UCSD-AML1 (cell line): Measurements from ENCODE around the gene IQSEC3.
"Not testable (repeated sequence)": the region's sequence is repeated elsewhere in the genome, so short reads cannot be mapped to it uniquely, and the experiment has no call there.

Experiments used
- DNase-seq: peaks from one replicate; lab custom pipeline; 2025; ENCODE audit not compliant: unreplicated experiment; lab: John Stamatoyannopoulos, UW

IQSEC3 gene

DNA sequence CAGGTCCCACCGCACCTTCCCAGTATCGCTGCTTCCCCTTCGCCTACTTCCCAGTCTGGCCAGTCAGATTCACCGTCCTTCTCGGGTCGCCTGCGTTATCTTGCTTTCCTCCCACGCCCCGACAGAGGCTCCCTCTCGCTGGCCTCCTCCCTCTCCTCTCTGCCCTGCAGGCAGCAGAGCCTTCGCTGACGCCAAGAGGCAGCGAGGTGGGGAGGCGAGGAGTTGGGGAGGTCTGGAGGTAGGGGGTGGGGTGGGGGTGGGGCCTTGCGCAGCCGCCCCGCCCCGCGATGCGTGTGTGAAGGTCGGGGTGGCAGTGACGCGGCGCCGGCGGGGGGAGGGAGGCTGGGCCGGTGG lies at the start of gene IQSEC3:
IQSEC3 (plus strand) TSS at position 340 of the 354 bp plus-strand sequence. CDS start 116 bp downstream, outside the sequence.
- DNase-seq = not testable (repeated sequence)

DNA sequence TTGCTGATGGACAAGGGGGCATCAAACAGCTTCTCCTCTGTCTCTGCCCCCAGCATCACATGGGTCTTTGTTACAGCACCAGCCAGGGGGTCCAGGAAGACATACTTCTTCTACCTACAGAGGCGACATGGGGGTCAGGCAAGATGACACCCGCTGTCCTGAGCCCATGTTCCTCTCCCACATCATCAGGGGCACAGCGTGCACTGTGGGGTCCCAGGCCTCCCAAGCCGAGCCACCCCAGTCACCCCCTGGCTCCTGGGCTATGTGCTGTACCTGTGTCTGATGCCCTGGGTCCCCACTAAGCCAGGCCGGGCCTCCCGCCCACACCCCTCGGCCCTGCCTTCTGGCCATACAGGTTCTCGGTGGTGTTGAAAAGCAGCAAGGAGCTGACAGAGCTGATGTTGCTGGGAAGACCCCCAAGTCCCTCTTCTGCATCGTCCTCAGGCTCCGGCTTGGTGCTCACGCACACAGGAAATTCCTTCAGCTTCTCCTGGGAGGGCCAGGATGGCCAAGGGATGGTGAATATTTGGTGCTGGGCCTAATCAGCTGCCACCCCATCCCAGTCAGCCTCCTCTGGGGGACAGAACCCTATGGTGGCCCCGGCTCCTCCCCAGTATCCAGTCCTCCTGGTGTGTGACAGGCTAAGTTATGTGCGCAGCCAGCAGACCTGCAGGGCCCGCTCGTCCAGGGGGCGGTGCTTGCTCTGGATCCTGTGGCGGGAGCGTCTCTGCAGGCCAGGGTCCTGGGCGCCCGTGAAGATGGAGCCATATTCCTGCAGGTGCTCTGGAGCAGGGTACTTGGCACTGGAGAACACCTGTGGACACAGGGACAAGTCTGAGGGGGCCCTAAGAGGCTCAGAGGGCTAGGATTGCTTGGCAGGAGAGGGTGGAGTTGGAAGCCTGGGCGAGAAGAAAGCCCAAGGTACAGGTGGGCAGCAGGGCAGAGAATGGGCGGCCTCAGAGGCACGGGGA lies 48.9 kb upstream of the IQSEC3 start:
- not testable (repeated sequence) for DNase-seq

DNA sequence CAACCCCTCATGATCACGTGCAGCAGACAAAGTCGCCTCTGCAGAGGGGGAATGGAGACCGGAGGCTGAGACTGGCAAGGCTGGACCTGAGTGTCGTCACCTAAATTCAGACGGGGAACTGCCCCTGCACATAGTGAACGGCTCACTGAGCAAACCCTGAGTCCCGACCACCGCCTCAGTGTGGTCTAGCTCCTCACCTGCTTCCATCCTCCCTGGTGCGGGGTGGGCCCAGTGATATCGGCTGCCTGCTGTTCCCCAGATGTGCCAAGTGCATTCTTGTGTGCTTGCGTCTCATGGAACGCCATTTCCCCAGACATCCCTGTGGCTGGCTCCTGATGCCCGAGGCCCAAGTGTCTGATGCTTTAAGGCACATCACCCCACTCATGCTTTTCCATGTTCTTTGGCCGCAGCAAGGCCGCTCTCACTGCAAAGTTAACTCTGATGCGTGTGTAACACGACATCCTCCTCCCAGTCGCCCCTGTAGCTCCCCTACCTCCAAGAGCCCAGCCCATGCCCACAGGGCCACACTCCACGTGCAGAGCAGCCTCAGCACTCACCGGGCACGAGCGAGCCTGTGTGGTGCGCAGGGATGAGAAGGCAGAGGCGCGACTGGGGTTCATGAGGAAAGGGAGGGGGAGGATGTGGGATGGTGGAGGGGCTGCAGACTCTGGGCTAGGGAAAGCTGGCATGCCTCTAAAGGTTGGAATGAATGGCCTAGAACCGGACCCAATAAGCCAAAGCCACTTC lies 47.6 kb upstream of the IQSEC3 start:
- not testable (repeated sequence) for DNase-seq

DNA sequence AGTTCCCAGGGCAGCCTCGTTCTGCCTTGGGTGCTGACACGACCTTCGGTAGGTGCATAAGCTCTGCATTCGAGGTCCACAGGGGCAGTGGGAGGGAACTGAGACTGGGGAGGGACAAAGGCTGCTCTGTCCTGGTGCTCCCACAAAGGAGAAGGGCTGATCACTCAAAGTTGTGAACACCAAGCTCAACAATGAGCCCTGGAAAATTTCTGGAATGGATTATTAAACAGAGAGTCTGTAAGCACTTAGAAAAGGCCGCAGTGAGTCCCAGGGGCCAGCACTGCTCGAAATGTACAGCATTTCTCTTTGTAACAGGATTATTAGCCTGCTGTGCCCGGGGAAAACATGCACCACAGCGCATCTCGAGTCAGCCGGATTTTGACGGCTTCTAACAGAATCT lies 46.7 kb upstream of the IQSEC3 start:
- DNase-seq = not testable (repeated sequence)

DNA sequence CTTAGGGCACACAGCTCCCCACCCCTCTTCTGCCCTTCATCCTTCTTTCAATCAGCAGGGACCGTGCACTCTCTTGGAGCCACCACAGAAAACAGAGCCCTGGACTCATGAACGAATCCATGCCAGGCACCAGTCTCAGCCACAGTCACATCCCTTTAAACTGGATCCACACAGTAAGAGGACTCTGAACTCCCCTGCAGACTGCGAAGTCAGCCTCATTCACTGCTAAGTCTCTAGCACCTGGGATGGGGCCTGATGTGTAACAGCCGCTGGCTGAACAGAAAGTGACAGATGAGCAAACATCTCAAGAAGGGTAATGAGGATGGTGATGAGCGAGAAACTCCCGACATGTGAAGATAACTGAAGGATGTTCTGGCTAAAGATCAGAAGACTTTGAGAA lies 45.8 kb upstream of the IQSEC3 start:
- DNase-seq = no peak

DNA sequence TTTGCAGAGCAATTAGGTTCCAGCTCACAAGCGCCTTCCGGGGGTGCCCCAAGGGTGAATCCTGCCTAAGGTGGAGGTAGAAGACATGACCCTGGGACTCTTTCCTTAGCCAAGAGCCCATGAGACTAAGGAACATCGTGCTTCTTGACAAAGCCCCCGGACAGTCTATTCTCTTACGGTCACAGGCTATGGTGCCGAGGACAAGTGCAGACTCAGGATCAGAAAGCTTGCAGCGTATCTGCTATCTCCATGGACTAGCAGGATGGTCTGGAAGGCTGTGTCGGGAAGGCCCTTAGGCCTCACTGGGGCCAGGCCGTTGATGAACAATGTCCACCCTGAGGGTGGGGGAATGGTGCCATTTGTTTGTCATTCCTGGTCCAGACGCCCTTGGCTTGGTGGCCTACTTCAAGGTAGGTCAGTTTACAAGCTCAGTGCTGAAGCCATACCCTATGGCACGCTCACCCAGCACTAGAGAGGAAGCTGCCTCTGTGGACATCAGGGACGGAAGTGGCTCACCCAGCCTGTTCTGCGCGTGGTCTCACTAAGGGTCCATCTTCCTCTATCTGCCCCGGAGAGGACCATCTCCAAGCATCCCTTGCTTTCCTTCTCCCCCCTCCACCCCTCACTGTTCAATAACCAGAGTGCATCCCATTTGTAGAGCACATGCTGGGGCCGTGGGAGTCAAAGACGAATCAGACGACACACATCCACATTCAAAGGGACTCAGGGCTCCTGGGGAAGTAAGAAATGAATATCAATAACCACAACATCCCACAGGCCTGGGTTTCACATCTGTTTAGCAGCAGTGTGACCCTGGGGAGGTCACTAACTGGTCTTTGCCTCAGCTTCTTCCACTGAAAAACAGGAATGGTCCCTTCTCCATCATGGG lies 45.0 kb upstream of the IQSEC3 start:
- DNase-seq = no peak

DNA sequence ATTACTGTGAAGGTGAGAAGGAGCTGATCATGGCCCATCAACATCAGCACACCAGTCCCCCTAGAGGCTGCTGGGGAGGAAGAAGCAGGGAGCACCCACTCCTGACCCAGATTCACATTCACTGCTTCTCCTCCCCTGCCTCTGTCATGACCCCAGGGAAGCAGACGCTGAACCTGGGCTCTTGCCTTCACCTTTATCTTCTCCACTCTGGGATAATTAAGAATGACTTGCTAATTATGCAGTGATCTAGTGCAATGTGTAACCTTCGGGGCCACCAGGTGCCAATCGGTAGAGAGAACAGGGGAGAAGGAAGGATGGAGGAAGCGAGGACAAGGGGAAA lies 44.4 kb upstream of the IQSEC3 start:
- DNase-seq = no peak

DNA sequence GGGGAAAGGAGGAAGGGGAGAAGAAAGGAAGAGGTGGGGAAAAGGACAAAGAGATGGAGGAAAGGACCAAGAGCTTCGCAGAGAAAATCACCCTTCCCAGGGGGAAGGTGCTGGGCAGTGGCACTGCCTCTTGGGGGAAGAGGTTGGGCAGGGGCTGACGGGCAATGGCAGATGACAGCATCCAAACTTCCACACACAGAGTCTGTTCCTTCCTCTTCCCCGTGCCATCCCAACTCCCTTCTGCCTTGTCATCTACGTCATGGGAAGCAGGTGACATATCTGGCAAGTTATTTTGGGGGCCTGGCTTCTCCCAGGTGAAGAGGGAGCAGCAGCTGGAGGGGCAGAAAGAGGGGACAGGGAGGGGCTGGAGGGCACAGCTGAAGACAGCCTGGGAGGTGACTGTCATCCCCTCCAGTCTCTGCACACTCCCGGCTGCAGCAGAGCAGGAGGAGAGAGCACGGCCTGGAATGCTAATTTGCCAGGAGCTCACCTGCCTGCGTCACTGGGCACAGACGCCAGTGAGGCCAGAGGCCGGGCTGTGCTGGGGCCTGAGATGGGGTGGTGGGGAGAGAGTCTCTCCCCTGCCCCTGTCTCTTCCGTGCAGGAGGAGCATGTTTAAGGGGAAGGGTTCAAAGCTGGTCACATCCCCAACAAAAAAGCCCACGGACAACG lies 43.9 kb upstream of the IQSEC3 start:
- no peak for DNase-seq

DNA sequence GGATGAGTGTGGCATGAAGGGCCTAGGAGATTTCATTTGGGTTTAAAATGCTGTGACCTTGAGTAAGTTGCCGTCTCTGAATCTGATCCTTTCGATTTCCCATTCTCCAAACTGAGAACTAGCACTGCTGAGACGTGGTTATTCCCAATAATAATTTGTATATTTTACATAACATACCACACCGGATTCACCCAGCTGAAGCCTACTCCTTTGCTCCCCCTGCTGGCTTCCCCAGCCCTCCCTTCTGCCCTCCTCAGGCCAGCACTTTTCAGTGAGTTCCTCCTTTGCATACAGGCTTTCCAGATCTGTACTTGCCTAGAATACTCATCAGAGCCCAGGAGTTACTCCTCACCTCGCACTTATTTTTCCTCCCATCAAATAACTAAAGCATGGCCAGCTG lies 38.7 kb upstream of the IQSEC3 start:
- DNase-seq = not testable (repeated sequence)

DNA sequence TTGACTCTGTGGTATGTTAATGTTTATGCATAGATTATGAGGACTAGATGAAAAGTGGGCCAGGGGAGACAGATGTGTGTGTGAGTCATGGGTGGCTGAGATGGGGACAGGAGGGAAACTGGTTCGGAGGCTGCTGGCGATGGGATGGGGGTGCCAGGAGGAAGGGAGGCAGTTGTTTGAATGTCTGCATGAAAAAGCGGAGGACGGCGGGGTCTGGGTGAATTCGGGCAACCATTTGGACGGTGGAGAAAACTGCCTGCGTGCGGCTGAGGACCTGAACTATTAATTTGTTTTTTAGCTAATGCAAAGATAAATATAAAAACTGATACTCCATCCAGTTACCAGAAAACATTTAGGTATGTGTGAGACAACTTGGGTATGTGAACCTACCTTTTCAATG lies 27.8 kb upstream of the IQSEC3 start:
- not testable (repeated sequence) for DNase-seq

DNA sequence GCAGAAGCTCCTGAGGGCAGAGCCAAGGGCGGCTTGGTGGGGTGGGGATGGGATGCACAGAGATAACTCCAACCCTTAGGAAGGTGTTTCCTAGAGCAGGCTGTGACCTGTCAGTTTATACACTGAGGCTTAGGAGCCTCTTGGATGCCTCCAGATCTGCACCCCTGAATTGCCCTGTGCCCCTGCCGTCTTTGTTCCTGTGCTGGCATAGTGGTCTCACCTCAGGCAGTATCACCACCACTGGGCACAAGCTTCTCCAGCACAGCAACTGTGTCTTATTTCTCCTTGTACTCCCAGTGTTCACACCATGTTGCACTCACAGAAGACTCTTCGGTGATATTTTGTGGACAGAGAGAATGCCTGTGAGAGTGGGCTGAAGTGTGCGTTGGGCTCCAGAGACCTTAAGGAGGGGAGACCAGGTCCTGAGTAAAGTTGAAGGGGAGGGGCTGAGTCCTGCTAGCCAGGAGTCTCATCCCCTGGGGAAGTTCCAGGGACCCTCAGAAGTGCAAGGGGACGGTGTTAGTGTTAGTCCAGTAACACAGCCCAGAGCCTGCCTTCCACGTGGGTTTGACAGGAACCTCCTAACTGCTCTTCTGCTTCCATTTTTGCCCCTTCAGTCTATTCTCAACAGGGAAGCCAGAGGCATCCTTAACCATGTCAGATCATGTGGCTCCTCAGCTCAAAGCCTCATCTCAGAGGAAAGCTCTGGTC lies 26.9 kb upstream of the IQSEC3 start:
- not testable (repeated sequence) for DNase-seq

DNA sequence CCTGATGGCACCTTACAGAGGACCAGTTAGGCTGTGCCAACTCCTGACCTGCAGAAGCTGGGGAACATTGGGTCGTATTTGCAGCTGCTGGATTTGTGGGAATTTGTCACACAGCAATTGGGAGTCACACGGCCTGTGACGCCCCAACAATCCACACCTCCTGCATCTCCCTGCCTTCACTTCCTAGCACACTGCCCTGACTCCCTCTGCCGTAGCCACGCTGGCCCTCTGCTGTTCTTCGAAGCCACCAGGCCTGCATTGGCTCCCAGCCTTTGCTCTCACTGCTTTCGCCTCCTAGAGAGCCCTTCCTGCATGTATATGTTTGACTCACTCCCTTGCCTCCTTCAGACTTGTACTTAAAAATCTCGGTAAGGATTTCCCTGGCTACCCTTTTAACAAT lies 22.2 kb upstream of the IQSEC3 start:
- DNase-seq = not testable (repeated sequence)

DNA sequence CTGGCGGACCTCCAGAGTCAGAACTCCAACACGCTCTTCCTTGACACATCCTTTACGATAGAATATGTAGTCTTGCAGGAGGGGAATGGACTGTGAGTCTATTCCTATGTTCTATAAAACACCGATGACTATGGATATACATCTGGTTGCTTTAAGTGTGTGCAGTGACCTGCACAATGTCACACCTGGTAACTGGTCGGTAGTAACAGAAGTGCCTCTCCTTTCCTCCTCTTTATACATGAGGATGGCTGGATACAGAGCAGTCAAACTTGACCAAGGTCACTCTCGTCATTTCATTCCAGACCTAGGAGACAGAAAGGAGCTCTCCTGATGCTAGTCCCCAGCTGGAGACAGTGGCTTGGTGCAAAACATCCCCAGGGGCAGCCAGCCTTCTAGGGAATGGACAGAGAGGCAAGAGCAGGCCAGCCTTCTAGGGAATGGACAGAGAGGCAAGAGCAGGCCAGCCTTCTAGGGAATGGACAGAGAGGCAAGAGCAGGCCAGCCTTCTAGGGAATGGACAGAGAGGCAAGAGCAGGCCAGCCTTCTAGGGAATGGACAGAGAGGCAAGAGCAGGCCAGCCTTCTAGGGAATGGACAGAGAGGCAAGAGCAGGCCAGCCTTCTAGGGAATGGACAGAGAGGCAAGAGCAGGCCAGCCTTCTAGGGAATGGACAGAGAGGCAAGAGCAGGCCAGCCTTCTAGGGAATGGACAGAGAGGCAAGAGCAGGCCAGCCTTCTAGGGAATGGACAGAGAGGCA lies 21.2 kb upstream of the IQSEC3 start:
- DNase-seq = not testable (repeated sequence)

DNA sequence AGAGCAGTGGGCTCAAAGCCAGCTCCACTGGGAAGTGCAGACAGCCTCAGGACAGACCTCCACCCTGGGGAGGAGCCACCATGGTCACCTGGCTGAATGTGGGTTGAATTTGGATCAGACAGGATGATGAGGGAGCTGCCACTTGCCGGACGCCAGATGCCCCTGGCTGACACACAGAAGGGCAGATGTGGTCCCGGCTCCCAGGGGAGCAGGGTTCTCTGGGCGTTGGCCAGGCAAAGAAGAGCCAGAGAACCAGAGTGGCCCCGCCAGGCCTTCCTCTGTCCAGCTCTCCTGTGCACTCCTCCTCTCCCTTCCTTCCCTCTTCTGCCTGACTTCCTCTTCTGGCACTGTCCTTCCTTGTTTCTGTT lies 20.6 kb upstream of the IQSEC3 start:
- not testable (repeated sequence) for DNase-seq

DNA sequence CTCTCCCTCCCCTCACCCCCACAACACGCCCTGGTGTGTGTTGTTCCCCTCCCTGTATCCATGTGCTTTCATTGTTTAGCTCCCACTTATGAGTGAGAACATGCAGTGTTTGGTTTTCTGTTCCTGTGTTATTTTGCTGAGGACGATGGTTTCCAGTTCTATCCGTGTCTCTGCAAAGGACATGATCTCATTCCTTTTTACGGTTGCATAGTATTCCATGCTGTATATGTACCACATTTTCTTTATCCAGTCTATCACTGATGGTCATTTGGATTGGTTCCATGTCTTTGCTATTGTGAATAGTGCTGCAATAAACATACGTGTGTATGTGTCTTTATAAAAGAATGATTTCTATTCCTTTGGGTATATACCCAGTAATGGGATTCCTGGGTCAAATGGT lies 20.0 kb upstream of the IQSEC3 start:
- DNase-seq = not testable (repeated sequence)

DNA sequence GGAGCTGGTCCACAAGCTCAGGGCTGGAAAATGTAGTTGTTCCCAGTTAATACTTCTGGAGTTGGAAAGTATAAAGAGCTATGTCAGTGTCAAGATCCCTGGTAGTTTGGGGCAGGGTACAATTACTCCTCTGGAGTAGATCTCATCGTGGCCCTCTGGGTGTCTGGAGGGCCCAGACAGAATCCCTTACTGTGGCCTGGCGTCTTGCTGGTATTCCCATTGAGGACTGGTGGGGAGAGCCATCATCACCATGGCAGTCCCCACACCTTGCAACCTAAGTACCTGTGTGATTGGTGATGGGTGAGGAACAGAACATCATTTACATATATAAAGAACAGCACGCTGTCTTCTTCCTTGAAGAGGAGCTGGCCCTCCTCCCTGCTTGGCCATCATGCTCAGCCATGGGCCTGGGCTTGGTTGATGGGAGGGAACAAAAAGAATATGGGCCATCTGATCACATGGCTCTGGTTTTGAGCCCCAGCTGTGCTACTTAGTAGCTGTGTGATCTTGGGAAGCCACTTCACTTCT lies 18.8 kb upstream of the IQSEC3 start:
- DNase-seq = not testable (repeated sequence)

DNA sequence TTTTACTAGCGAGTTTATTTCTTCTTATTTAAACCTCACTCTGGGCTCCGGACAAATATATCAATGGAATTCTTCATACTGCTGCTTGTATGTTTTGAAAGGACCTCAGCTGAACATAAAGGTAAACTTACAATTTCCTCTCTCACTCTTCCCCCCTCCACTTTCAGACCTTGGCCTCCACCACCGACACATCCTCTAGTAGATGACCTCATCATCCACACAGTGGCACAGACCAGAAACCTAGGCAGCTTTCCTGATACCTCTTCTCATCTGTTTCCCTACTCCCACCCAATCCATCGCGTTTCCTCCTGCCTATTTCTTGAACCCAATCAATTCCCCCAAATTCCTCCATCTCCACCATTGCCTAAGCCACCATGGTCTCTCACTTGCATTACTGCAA lies 17.4 kb upstream of the IQSEC3 start:
- DNase-seq = not testable (repeated sequence)

DNA sequence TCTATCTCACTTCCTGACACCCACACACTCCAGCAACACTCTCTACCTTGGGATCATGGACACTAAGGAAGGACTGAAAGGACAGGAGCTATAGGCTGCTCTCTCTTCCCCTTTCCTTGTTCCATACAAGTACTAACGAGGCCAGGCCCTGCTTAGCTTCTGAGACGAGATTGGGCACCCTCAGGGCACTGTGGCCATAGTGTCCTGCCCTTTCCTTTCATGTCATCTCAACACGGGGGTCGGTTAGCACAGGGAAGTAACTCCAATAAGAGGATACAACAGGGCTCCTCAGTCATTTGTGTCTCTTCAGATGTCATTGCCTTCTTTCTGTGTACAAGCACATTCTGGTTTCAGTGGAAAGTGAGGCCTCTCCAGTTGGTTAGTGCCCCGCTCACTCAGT lies 15.5 kb upstream of the IQSEC3 start:
- not testable (repeated sequence) for DNase-seq

DNA sequence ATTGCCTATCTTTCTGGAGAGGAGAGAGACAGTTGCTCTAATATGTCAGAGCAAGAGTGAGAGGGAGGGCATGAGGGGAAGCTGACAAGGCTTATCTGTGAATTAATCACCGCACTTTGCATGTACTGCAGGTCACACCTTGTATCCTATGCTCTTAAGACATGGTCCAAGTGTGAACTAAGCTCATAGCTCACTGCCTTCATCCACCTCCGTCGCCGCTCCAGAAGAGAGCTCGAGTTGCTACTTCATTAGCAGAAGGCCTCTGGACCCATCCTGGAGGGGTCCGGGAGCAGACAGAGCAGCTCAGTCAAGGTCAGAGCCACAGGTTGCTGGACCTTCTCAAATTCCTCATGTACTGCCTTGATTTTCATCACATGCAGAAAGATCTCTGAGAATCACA lies 14.6 kb upstream of the IQSEC3 start:
- not testable (repeated sequence) for DNase-seq
